H1 (cell line): ENCODE results near the gene ALG2. TPM values are rescaled to one million over a fixed set of nuclear protein-coding genes. Genes with fewer than 3 reads are reported as not detected.
A peak's percentile ranks its signal among the peaks of the same experiment; 100 is the strongest.

Experiments used
- CTCF ChIA-PET: fragments of 300-600 bp; sonication (Branson Sonifier 250); formaldehyde crosslinking; loops from one replicate; lab custom pipeline; 2021; ENCODE audit not compliant: partially characterized antibody; lab: Charles Lee
- POLR2A ChIA-PET: fragments of 300-600 bp; sonication (Branson Sonifier 250); formaldehyde crosslinking; loops from one replicate; lab custom pipeline; 2021; ENCODE audit warnings: inconsistent platforms; ENCODE audit not compliant: partially characterized antibody; lab: Charles Lee
- DNase-seq, 2 experiments: peaks; one replicate each; pipeline versions ENCODE4 v3.0.0 to v3.0.0-alpha.2; 2010 to 2022; ENCODE audit warnings: low spot score in 2 of 2, low read depth in 1 of 2, mixed read lengths in 1 of 2
- FAIRE-seq: peaks from 2 replicates; lab custom pipeline; 2011; peaks lifted over from hg19 to GRCh38; lab: Jason Lieb, UNC
- H2AFZ ChIP-seq: 2 replicates; pipeline ENCODE4 v1.8.1; 2012; ENCODE audit warnings: low read length, inconsistent platforms
- H2AK5ac ChIP-seq: 2 replicates; pipeline ENCODE4 v1.6.1; 2013; ENCODE audit warnings: low read depth, low read length
- H2BK120ac ChIP-seq: replicated peaks from 2 replicates; pipeline ENCODE3; 2013; ENCODE audit warnings: low read depth, low read length, inconsistent platforms
- H2BK12ac ChIP-seq: 2 replicates; pipeline ENCODE4 v1.6.1; 2013; ENCODE audit warnings: low read depth, low read length
- H2BK15ac ChIP-seq: 2 replicates; pipeline ENCODE4 v1.6.1; 2013; ENCODE audit warnings: low read length
- H2BK20ac ChIP-seq: 2 replicates; pipeline ENCODE4 v1.6.1; 2013; ENCODE audit warnings: low read length
- H2BK5ac ChIP-seq: 2 replicates; pipeline ENCODE4 v1.6.1; 2013; ENCODE audit warnings: low read depth, low read length
- H3K14ac ChIP-seq: 2 replicates; pipeline ENCODE4 v1.6.1; 2013; ENCODE audit warnings: inconsistent platforms; ENCODE audit not compliant: insufficient read length
- H3K18ac ChIP-seq: 2 replicates; pipeline ENCODE4 v1.6.1; 2013; ENCODE audit warnings: low read length; ENCODE audit errors: extremely low read depth
- H3K23ac ChIP-seq: 2 replicates; pipeline ENCODE4 v1.6.1; 2013; ENCODE audit warnings: inconsistent platforms; ENCODE audit not compliant: insufficient read length
- H3K23me2 ChIP-seq: 2 replicates; pipeline ENCODE4 v1.6.1; 2013; ENCODE audit warnings: low read depth, low read length
- H3K27ac ChIP-seq: 2 replicates; pipeline ENCODE4 v1.6.1; 2011; ENCODE audit warnings: low read depth, low read length, inconsistent platforms
- H3K27me3 ChIP-seq, 4 experiments: replicated peaks in 1 of 4; 1 replicate in 1 of 4; 2 replicates in 3 of 4; pipeline versions ENCODE4 v1.6.1 to v1.8.1; 2011 to 2013; ENCODE audit warnings: low read length in 3 of 4, mild to moderate bottlenecking in 3 of 4, inconsistent platforms in 2 of 4, mixed read lengths in 2 of 4, moderate library complexity in 1 of 4; ENCODE audit not compliant: control insufficient read depth in 3 of 4, insufficient read depth in 3 of 4; ENCODE audit errors: extremely low read depth in 1 of 4
- H3K36me3 ChIP-seq, 4 experiments: 2 replicates each; pipeline versions ENCODE4 v1.6.1 to v1.8.1; 2011 to 2013; ENCODE audit warnings: mild to moderate bottlenecking in 4 of 4, low read length in 3 of 4, moderate library complexity in 2 of 4, control low read depth in 1 of 4, inconsistent platforms in 1 of 4; ENCODE audit not compliant: insufficient read depth in 4 of 4, control insufficient read depth in 2 of 4
- H3K4ac ChIP-seq: replicated peaks from 2 replicates; pipeline ENCODE3; 2013; ENCODE audit warnings: low read length, low read depth, mixed read lengths, inconsistent platforms; ENCODE audit not compliant: insufficient read length
- H3K4me1 ChIP-seq, 4 experiments: replicated peaks in 1 of 4; 1 replicate in 1 of 4; 2 replicates in 3 of 4; pipeline versions ENCODE4 v1.6.1 to v1.8.1; 2011 to 2013; ENCODE audit warnings: low read length in 3 of 4, inconsistent platforms in 2 of 4, mixed read lengths in 1 of 4; ENCODE audit not compliant: insufficient read depth in 4 of 4, control insufficient read depth in 3 of 4
- H3K4me2 ChIP-seq, 2 experiments: 2 replicates each; pipeline versions ENCODE4 v1.6.1 to v1.8.1; 2011 to 2013; ENCODE audit warnings: low read depth in 2 of 2, low read length in 2 of 2, control low read depth in 1 of 2, inconsistent platforms in 1 of 2, mild to moderate bottlenecking in 1 of 2; ENCODE audit not compliant: insufficient read depth in 1 of 2
- H3K4me3 ChIP-seq, 4 experiments: fragments of 200-600, 300-600 bp in 1 of 4; sonication (generic), shearing (Covaris generic), sonication (Bioruptor Twin) in 1 of 4; 2 replicates each; pipeline versions ENCODE4 v1.5.1 to v1.8.1; 2011 to 2016; ENCODE audit warnings: low read length in 4 of 4, low read depth in 3 of 4, control low read depth in 2 of 4, inconsistent platforms in 2 of 4, mild to moderate bottlenecking in 2 of 4, mixed read lengths in 1 of 4, moderate library complexity in 1 of 4; ENCODE audit not compliant: insufficient read depth in 2 of 4; ENCODE audit errors: extremely low read depth in 1 of 4
- H3K56ac ChIP-seq: replicated peaks from 2 replicates; pipeline ENCODE3; 2013; ENCODE audit warnings: low read depth, mild to moderate bottlenecking, mixed read lengths, low read length, inconsistent platforms; ENCODE audit not compliant: insufficient read length
- H3K79me1 ChIP-seq: 2 replicates; pipeline ENCODE4 v1.6.1; 2013; ENCODE audit warnings: low read depth, low read length, control low read depth
- H3K79me2 ChIP-seq, 2 experiments: 2 replicates each; pipeline versions ENCODE4 v1.6.1 to v1.8.1; 2012 to 2013; ENCODE audit warnings: low read length in 2 of 2, mild to moderate bottlenecking in 2 of 2, inconsistent platforms in 1 of 2; ENCODE audit not compliant: insufficient read depth in 2 of 2, control insufficient read depth in 1 of 2
- H3K9ac ChIP-seq, 4 experiments: replicated peaks in 1 of 4; 1 replicate in 1 of 4; 2 replicates in 3 of 4; pipeline versions ENCODE4 v1.6.1 to v1.8.1; 2011 to 2013; ENCODE audit warnings: low read depth in 3 of 4, low read length in 3 of 4, control low read depth in 2 of 4, mild to moderate bottlenecking in 2 of 4, moderate library complexity in 2 of 4, inconsistent platforms in 1 of 4; ENCODE audit errors: extremely low read depth in 1 of 4
- H3K9me3 ChIP-seq, 2 experiments: 2 replicates each; pipeline versions ENCODE4 v1.6.1 to v1.8.1; 2012 to 2013; ENCODE audit warnings: mild to moderate bottlenecking in 2 of 2, moderate library complexity in 2 of 2, control low read depth in 1 of 2, inconsistent platforms in 1 of 2, low read depth in 1 of 2, low read length in 1 of 2, mixed read lengths in 1 of 2; ENCODE audit not compliant: insufficient read depth in 2 of 2
- H4K20me1 ChIP-seq, 2 experiments: replicated peaks in 1 of 2; 2 replicates each; pipeline versions ENCODE3 to v1.8.1; 2011 to 2013; ENCODE audit warnings: inconsistent platforms in 2 of 2, low read length in 2 of 2, mild to moderate bottlenecking in 1 of 2; ENCODE audit not compliant: insufficient read depth in 2 of 2, control insufficient read depth in 1 of 2
- H4K5ac ChIP-seq: 2 replicates; pipeline ENCODE4 v1.6.1; 2013; ENCODE audit warnings: low read length, low read depth, mixed read lengths, inconsistent platforms; ENCODE audit not compliant: insufficient read length
- H4K8ac ChIP-seq: 2 replicates; pipeline ENCODE4 v1.8.0; 2013; ENCODE audit warnings: mild to moderate bottlenecking, moderate library complexity, low read length, inconsistent platforms; ENCODE audit not compliant: insufficient read depth; ENCODE audit errors: extremely low read depth
- H4K91ac ChIP-seq: replicated peaks from 2 replicates; pipeline ENCODE3; 2013; ENCODE audit warnings: low read length, mixed read lengths, inconsistent platforms; ENCODE audit not compliant: insufficient read length
- CTCF ChIP-seq, 3 experiments: IDR thresholded peaks; 1 replicate in 2 of 3; 2 replicates in 1 of 3; pipeline versions ENCODE4 v1.5.1 to v1.6.1; 2011; ENCODE audit warnings: low read length in 3 of 3, mild to moderate bottlenecking in 3 of 3, inconsistent platforms in 2 of 3, low read depth in 1 of 3, moderate library complexity in 1 of 3; ENCODE audit not compliant: insufficient read depth in 1 of 3; ENCODE audit errors: control extremely low read depth in 1 of 3
- FOSL1 ChIP-seq: IDR thresholded peaks from 2 replicates; pipeline ENCODE4 v1.6.1; 2011; ENCODE audit warnings: mild to moderate bottlenecking, low read depth, low read length, moderate library complexity; ENCODE audit not compliant: insufficient read depth
- KDM4A ChIP-seq: IDR thresholded peaks from one replicate; pipeline ENCODE4 v1.7.1; 2012; ENCODE audit warnings: low read depth, mild to moderate bottlenecking, moderate library complexity, low read length, inconsistent platforms; ENCODE audit not compliant: severe bottlenecking
- MAX ChIP-seq: IDR thresholded peaks from 2 replicates; pipeline ENCODE4 v1.6.1; 2012; ENCODE audit warnings: inconsistent platforms
- NANOG ChIP-seq: IDR thresholded peaks from 2 replicates; pipeline ENCODE4 v1.6.1; 2011; ENCODE audit warnings: low read length, low read depth, mild to moderate bottlenecking, inconsistent platforms; ENCODE audit not compliant: insufficient read depth, poor library complexity, severe bottlenecking
- RAD21 ChIP-seq, 2 experiments: IDR thresholded peaks in 1 of 2; conservative IDR thresholded peaks in 1 of 2; 2 replicates each; pipeline ENCODE4 v1.6.1; 2011; ENCODE audit warnings: low read depth in 2 of 2, low read length in 2 of 2, improper control_type of control experiment in 1 of 2, inconsistent platforms in 1 of 2, mild to moderate bottlenecking in 1 of 2, moderate library complexity in 1 of 2
- SP4 ChIP-seq: IDR thresholded peaks from 2 replicates; pipeline ENCODE4 v1.6.1; 2012; ENCODE audit warnings: low read length, inconsistent platforms
- TAF1 ChIP-seq: IDR thresholded peaks from 2 replicates; pipeline ENCODE4 v1.6.1; 2011; ENCODE audit warnings: mild to moderate bottlenecking, low read depth, low read length
- TBP ChIP-seq: IDR thresholded peaks from 2 replicates; pipeline ENCODE4 v1.6.1; 2011; ENCODE audit warnings: low read depth, low read length, improper control_type of control experiment
- TCF12 ChIP-seq: IDR thresholded peaks from 2 replicates; pipeline ENCODE4 v1.6.1; 2011; ENCODE audit warnings: low read depth, mild to moderate bottlenecking, low read length
- WGBS, 2 experiments: shearing (Covaris generic) in 1 of 2; methylation state at CpG; one replicate each; pipeline versions ENCODE4 v1.1.6 to v1.1.7; 2013 to 2015; ENCODE audit warnings: low lambda C conversion rate in 2 of 2, mixed read lengths in 2 of 2, inconsistent platforms in 1 of 2, low coverage in 1 of 2, missing lambda C conversion rate in 1 of 2; ENCODE audit not compliant: insufficient replicate concordance in 2 of 2, insufficient coverage in 1 of 2, insufficient read length in 1 of 2; ENCODE audit errors: extremely low coverage in 1 of 2, missing lambda C conversion rate in 1 of 2; 5-methylcytosine and 5-hydroxymethylcytosine counted together
- polyA plus RNA-seq, 7 experiments: library from polyadenylated mRNA; depleted of rRNA in 3 of 7; stranded (reverse) in 5 of 7; unstranded in 2 of 7; fragments of >200 nt in 5 of 7; fragments of 200-250 nt in 2 of 7; gene quantifications; 1 replicate in 5 of 7; 2 replicates in 1 of 7; 4 replicates in 1 of 7; pipeline versions ENCODE4 v1.2.1 to v1.2.3, GENCODE V29; 2011 to 2013; ENCODE audit warnings: missing spikeins in 2 of 7, mixed read lengths in 2 of 7
- total RNA-seq: library from RNA; stranded (reverse); fragmentation: NEBNext Ultra II Directional; extraction: Animal tissue kit (Norgen Biotek cat#: 25700); gene quantifications from 2 replicates; pipeline ENCODE4 v1.2.1, GENCODE V29; 2021

The ALG2 gene
- total and polyA plus RNA-seq, 2 of the 8 experiments (the other 6 are each of a cell fraction or from before 2014, with no cell fraction given): 27.1 to 30.7 TPM

GRCh38 chr9:99220011-99220410, 1.7 kb downstream of the ALG2 start:
- ChIA-PET CTCF (interaction anchor here (1.2 to 2.6 kb wide), 5 partner anchors 12 to 79 kb away, joined by 3 to 9 read pairs (median 5); no protein-coding TSS in a partner anchor), POLR2A (interaction anchor here (1.0 to 1.8 kb wide), 2 partner anchors 33 to 63 kb away, joined by 4 read pairs; no protein-coding TSS in a partner anchor)
- Histone ChIP-seq H3K4me1 (peaks cover 0 to 3% (median 2%) of the 10 kb centered on the region in 4 experiments; a peak in 4 of 7 replicates), H2BK20ac (no peak overlapping the region), H2AFZ (no peak overlapping the region), H3K4ac (no peak overlapping the region), H3K18ac (no peak overlapping the region), H3K4me2 (peak overlapping the region in 1 of 2 experiments; percentile 51; a peak in 2 of 4 replicates), H3K27ac (no peak overlapping the region), H4K8ac (no peak overlapping the region), H3K36me3 (peaks cover 0 to 20% (median 6%) of the 10 kb centered on the region in 4 experiments; a peak in 5 of 8 replicates), H3K23me2 (peaks cover 9% of the 10 kb centered on the region), H2BK15ac (no peak overlapping the region), H3K4me3 (peak overlapping the region in 1 of 4 experiments; percentile 24; a peak in 3 of 8 replicates), H3K79me2 (peaks cover 13 to 85% of the 10 kb centered on the region in 2 experiments), H4K5ac (no peak overlapping the region), H3K9ac (0 out of 7 replicates have a peak overlapping the region, but pooled peaks of 1 of the 4 experiments have one; percentile 28), H4K91ac (no peak overlapping the region), H4K20me1 (peaks cover 9 to 18% of the 10 kb centered on the region in 2 experiments), H3K14ac (no peak overlapping the region), H2BK12ac (no peak overlapping the region), H2AK5ac (no peak overlapping the region), H2BK120ac (no peak overlapping the region), H2BK5ac (no peak overlapping the region), H3K56ac (no peak overlapping the region), H3K79me1 (peaks cover 4% of the 10 kb centered on the region; the same call in 1 of the 2 replicates), H3K27me3 (no peaks in the 10 kb centered on the region), H3K9me3 (no peaks in the 10 kb centered on the region), H3K23ac (no peak overlapping the region)
- 87% methylated on average over 4 of the region's 4 CpGs; no CpG with 5 or more reads in 1 of the 2 experiments for WGBS, 2 experiments
- FAIRE-seq: no peak
- no peak for DNase-seq
- TF ChIP-seq KDM4A (no peak), CTCF (IDR thresholded peaks at IDR 0.05; ENCODE audit: control extremely low read depth in 1 of 3, insufficient read depth in 1 of 3, low read depth in 1 of 3, low read length in 3 of 3) (no peak), NANOG (no peak), FOSL1 (no peak), TCF12 (no peak), TBP (no peak), SP4 (no peak), TAF1 (no peak), MAX (no peak), RAD21 (IDR thresholded peaks at IDR 0.05 in 1 of 2, conservative IDR thresholded peaks at IDR 0.05 in 1 of 2; ENCODE audit: low read depth in 2 of 2, low read length in 2 of 2) (no peak)
